K562 (cell line): Measurements from ENCODE around the gene ZFP2. TPM values are rescaled to one million over a fixed set of nuclear protein-coding genes. Genes with fewer than 3 reads are reported as not detected.

Experiments
- ARID3A ChIP-seq: IDR thresholded peaks from 2 replicates; pipeline ENCODE4 v1.6.1; 2012; ENCODE audit warnings: low read depth, low read length, improper control_type of control experiment, borderline replicate concordance
- ATF2 ChIP-seq: sonication (generic); formaldehyde crosslinking; IDR thresholded peaks from 2 replicates; pipeline ENCODE4 v1.8.1; 2022; ENCODE audit warnings: missing genetic modification reagents
- BRD4 ChIP-seq: fragments of 200-600 bp; sonication (generic); IDR thresholded peaks from 2 replicates; pipeline ENCODE4 v1.6.1; 2017; ENCODE audit warnings: inconsistent platforms
- CBFA2T3 ChIP-seq: fragments of 450-650 bp; IDR thresholded peaks from 2 replicates; pipeline ENCODE4 v1.6.1; 2017
- CHD4 ChIP-seq: fragments of 200-600 bp; sonication (generic); IDR thresholded peaks from 3 replicates; pipeline ENCODE4 v1.6.1; 2012; ENCODE audit warnings: low read depth, mild to moderate bottlenecking, mixed read lengths, low read length, inconsistent platforms; ENCODE audit not compliant: insufficient read depth, insufficient replicate concordance, poor library complexity, severe bottlenecking
- HDAC8 ChIP-seq: fragments of 450-650 bp; IDR thresholded peaks from 2 replicates; pipeline ENCODE4 v1.6.1; 2016; ENCODE audit warnings: mild to moderate bottlenecking, missing genetic modification characterization, moderate library complexity, missing compliant biosample characterization
- MCM2 ChIP-seq: fragments of 450-650 bp; IDR thresholded peaks from 2 replicates; pipeline ENCODE4 v1.6.1; 2017; ENCODE audit warnings: low read depth, mild to moderate bottlenecking
- SAFB2 ChIP-seq: fragments of 200-400 bp; formaldehyde crosslinking; IDR thresholded peaks from 2 replicates; pipeline ENCODE4 v1.6.1; 2018; ENCODE audit warnings: borderline replicate concordance, low read length, low read depth, moderate library complexity; ENCODE audit not compliant: severe bottlenecking
- SNRNP70 ChIP-seq: fragments of 200-400 bp; formaldehyde crosslinking; optimal IDR thresholded peaks from 2 replicates; pipeline ENCODE3; 2017; ENCODE audit warnings: low read depth, low read length
- SUPT5H ChIP-seq: fragments of 450-650 bp; IDR thresholded peaks from 2 replicates; pipeline ENCODE4 v1.6.1; 2016
- ZBTB9 ChIP-seq: fragments of 450-650 bp; formaldehyde crosslinking; IDR thresholded peaks from 2 replicates; pipeline ENCODE4 v1.4.0; 2020; ENCODE audit warnings: mild to moderate bottlenecking, moderate library complexity
- ZNF311 ChIP-seq: fragments of 250-450 bp; sonication (Bioruptor Pico); IDR thresholded peaks from 2 replicates; pipeline ENCODE4 v1.4.0; 2020; ENCODE audit warnings: mild to moderate bottlenecking, moderate library complexity
- polyA plus RNA-seq, 8 experiments: library from polyadenylated mRNA; depleted of rRNA in 4 of 8; stranded (reverse) in 5 of 8; unstranded in 3 of 8; fragments of >200 nt; fragmentation: Nextera tagmentation in 2 of 8; fragmentation: Illumina TruSeq in 1 of 8; extraction: Ambion mirVana in 2 of 8; extraction: Trizol in 1 of 8; gene quantifications; 2 replicates each; pipeline versions ENCODE4 v1.2.1 to v1.2.3, GENCODE V29; 2011 to 2014; ENCODE audit warnings: inconsistent platforms in 1 of 8, missing spikeins in 1 of 8
- total RNA-seq, 7 experiments: library from RNA; depleted of rRNA in 6 of 7; stranded (reverse); fragments of >200 nt in 6 of 7; fragmentation: Illumina TruSeq in 2 of 7; extraction: Trizol in 2 of 7; gene quantifications; 2 replicates each; pipeline versions ENCODE4 v1.2.1 to v1.2.3, GENCODE V29; 2011 to 2021; ENCODE audit warnings: low replicate concordance in 1 of 7
- TF ChIP-seq, protein P1 (sequence below), 2 experiments: fragments of 450-650 bp; IDR thresholded peaks; 2 replicates each; pipeline ENCODE4 v1.6.1; 2016

Gene ZFP2
- total and polyA plus RNA-seq, 9 of the 15 experiments (the other 6 are each of a cell fraction or from before 2014, with no cell fraction given): 0.07 to 0.13 TPM; not detected in 7

- TF ChIP-seq CHD4 (no peak), ATF2 (no peak), SUPT5H (peak; percentile 70), CBFA2T3 (peak; percentile 6; the same call in 1 of the 2 replicates), MCM2 (no peak), ZBTB9 (CRISPR knock-in tag) (0 out of 2 replicates have a peak, but pooled peaks have one; percentile 47), SAFB2 (no peak), ZNF311 (CRISPR knock-in tag) (no peak), ARID3A (no peak), BRD4 (no peak), HDAC8 (tag) (no peak), SNRNP70 (no peak)
- TF ChIP-seq, protein P1, sequence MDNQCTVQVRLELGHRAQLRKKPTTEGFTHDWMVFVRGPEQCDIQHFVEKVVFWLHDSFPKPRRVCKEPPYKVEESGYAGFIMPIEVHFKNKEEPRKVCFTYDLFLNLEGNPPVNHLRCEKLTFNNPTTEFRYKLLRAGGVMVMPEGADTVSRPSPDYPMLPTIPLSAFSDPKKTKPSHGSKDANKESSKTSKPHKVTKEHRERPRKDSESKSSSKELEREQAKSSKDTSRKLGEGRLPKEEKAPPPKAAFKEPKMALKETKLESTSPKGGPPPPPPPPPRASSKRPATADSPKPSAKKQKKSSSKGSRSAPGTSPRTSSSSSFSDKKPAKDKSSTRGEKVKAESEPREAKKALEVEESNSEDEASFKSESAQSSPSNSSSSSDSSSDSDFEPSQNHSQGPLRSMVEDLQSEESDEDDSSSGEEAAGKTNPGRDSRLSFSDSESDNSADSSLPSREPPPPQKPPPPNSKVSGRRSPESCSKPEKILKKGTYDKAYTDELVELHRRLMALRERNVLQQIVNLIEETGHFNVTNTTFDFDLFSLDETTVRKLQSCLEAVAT (IDR thresholded peaks at IDR 0.05): no peak
Measured at GRCh38 chr5:178859625-178860521, 35.8 kb upstream of the ZFP2 start, which contains the start of gene ZNF354B (continued).
